Activated T-helper 17 cell treated with anti-CD3 and anti-CD28 coated beads, Interleukin-2, amount 50 U/mL, for 72 hours (primary cell): Measurements from ENCODE around the gene CSNK1E. TPM values are rescaled to one million over a fixed set of nuclear protein-coding genes. Genes with fewer than 3 reads are reported as not detected.

ENCODE experiments used
- ATAC-seq: fragments of 150-1000 bp; cut with Tn5 transposase; replicated peaks from 2 replicates; pipeline ENCODE4 v1.10.0; 2021; ENCODE audit warnings: mild to moderate bottlenecking, moderate library complexity
- H3K27ac Mint-ChIP-seq: one replicate; pipeline ENCODE4 v1.8.0; 2022; ENCODE audit warnings: mixed read lengths
- H3K27me3 Mint-ChIP-seq: one replicate; pipeline ENCODE4 v1.8.0; 2022; ENCODE audit warnings: mixed read lengths
- H3K36me3 Mint-ChIP-seq: one replicate; pipeline ENCODE4 v1.8.0; 2022; ENCODE audit warnings: low read depth, mild to moderate bottlenecking, mixed read lengths
- H3K4me1 Mint-ChIP-seq: one replicate; pipeline ENCODE4 v1.8.0; 2022; ENCODE audit warnings: mixed read lengths
- H3K4me3 Mint-ChIP-seq: one replicate; pipeline ENCODE4 v1.8.0; 2022; ENCODE audit warnings: mild to moderate bottlenecking, mixed read lengths
- H3K9me3 Mint-ChIP-seq: one replicate; pipeline ENCODE4 v1.8.0; 2022; ENCODE audit warnings: mixed read lengths
- total RNA-seq, 2 donors: library from RNA; stranded (reverse); gene quantifications; one replicate each; pipeline ENCODE4 v1.2.3, GENCODE V29; 2022

Gene CSNK1E
- total RNA-seq, 2 donors from 2014 or later, result 123 to 132 TPM

DNA sequence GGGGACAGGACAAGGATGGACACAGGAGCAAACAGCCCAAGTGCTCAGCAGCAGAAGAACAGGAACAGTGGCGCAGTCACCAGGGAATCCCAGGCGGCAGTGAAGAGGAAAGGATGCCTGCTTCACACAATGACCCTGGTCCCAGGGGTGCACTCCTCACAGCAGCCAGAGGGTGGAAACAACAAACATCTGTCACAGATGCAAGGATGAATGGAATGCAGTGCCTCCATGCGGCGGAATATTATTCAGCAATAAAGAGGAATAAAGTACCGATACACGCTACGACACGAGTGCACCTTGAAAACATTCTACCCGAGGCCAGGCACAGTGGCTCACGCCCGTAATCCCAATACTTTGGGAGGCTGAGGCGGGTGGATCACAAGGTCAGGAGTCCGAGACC is 12.7 kb downstream of the CSNK1E start:
- H3K9me3 Mint-ChIP-seq, result no peaks in the 10 kb centered on the region
- peaks cover 72% of the 10 kb centered on the region for H3K36me3 Mint-ChIP-seq
- H3K4me3 Mint-ChIP-seq, result peak overlapping the region; percentile 85
- no peak for ATAC-seq
- H3K4me1 Mint-ChIP-seq, result peaks cover 37% of the 10 kb centered on the region
- H3K27ac Mint-ChIP-seq, result peak overlapping the region; percentile 72
- H3K27me3 Mint-ChIP-seq, result no peaks in the 10 kb centered on the region

DNA sequence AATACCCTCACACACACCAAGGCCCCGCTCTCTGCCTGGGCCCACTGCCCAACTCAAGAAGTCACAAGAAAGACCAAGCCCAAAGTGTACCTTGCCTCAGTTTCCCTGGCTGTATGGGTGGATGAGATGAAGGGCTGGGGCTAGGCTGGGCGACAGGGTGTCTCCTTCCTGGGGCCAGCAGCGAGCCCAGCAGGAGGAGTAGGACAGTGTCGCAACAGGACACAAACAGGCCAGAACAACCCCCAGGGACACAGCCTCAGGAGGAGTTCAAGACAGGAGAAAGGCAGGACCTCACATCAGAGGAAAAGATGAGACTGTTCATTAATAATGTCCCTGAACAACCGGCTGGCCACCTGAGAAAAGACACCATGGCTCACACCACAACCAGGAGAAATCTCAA is 13.3 kb downstream of the CSNK1E start:
- Mint-ChIP-seq H3K36me3 (peaks cover 75% of the 10 kb centered on the region), H3K27me3 (no peaks in the 10 kb centered on the region), H3K9me3 (no peaks in the 10 kb centered on the region), H3K27ac (peak overlapping the region; percentile 72), H3K4me3 (peak overlapping the region; percentile 85), H3K4me1 (peaks cover 35% of the 10 kb centered on the region)
- no peak for ATAC-seq

DNA sequence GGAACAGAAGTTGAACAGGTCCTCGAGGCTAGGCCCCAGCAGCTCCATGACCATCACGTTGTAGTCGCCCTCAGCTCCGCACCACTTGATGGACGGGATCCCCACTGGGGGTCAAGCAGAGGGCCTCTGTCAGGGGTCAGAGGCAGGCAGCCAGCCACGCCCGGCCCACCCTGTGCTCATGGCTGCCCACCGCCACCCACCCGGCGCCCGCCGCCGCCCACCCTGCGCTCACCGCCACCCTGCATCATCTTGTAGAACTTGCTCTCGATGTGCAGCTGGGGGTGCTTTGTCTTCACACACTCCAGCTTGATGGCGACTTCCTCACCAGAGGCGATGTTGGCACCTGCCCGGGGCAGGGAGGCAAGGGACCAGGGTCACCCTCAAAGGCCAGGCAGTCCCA is 14.3 kb downstream of the CSNK1E start:
- peaks cover 72% of the 10 kb centered on the region for H3K36me3 Mint-ChIP-seq
- H3K4me3 Mint-ChIP-seq, result no peak overlapping the region
- no peak overlapping the region for H3K27ac Mint-ChIP-seq
- H3K27me3 Mint-ChIP-seq, result no peaks in the 10 kb centered on the region
- H3K4me1 Mint-ChIP-seq, result peaks cover 26% of the 10 kb centered on the region
- H3K9me3 Mint-ChIP-seq, result no peaks in the 10 kb centered on the region
- no peak for ATAC-seq

DNA sequence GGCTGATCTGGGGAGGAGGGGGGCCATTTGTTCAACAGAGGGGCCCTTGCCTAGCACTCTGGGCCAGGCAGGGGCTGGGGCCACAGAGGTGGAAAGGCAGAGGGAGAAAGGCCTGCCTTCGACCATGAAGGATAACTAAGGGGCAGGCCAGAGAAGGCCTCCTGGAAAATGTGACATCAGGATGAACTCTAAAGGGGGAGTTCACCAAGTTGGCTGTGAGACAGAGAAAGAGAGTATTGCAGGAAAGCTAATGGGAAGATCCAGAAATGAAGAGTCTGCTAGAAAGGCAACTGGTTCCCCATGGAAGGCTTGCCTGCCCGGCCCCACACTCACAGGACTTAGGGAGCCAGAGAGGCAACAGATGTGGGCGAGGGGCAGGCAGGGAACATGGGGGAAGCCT is 16.3 kb downstream of the CSNK1E start:
- Mint-ChIP-seq H3K27me3 (no peaks in the 10 kb centered on the region), H3K36me3 (peaks cover 88% of the 10 kb centered on the region)

DNA sequence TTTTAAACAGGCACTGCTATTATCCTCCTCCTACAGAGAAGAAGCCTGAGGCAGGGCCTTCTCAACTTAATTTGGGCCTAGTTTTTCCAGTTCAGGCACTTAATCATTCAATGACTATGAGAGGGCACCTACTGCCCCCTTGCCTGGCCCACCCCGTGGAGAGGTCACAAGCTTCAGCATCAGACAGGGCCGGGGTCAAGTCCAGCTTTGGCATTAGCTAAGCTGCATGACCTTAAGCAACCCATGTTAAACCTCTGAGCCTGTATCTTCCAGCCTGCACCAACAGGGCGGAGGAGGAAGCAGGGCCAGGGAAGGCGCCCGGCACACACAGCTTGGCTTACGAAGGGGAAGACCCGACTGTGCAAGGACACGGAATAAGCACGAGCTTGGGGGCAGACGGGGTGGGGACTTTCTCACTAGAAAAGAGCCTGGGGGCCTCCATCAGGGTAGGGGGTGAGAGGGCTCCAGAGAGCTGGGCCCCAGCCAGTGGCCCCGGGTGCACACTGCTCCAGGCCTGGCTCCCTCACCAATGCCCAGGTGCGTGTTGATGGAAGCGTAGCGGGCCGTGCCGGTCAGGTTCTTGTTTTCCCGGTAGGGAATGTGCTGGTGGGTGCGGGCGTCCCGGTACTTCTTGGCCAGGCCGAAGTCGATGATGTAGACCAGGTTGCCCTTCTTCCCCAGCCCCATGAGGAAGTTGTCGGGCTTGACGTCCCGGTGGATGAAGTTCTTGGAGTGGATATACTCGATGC is 16.9 kb downstream of the CSNK1E start:
- peaks cover 11% of the 10 kb centered on the region for H3K4me1 Mint-ChIP-seq
- H3K4me3 Mint-ChIP-seq, result no peak overlapping the region
- H3K27me3 Mint-ChIP-seq, result no peaks in the 10 kb centered on the region
- no peaks in the 10 kb centered on the region for H3K9me3 Mint-ChIP-seq
- ATAC-seq, result no peak
- peak overlapping the region; percentile 28 for H3K27ac Mint-ChIP-seq
- peaks cover 82% of the 10 kb centered on the region for H3K36me3 Mint-ChIP-seq

More for the DNA sequence above, 16.3 kb downstream of the CSNK1E start:
- no peak for ATAC-seq
- H3K4me3 Mint-ChIP-seq, result no peak overlapping the region
- peak overlapping the region; percentile 28 for H3K27ac Mint-ChIP-seq
- no peaks in the 10 kb centered on the region for H3K9me3 Mint-ChIP-seq
- H3K4me1 Mint-ChIP-seq, result peaks cover 16% of the 10 kb centered on the region

DNA sequence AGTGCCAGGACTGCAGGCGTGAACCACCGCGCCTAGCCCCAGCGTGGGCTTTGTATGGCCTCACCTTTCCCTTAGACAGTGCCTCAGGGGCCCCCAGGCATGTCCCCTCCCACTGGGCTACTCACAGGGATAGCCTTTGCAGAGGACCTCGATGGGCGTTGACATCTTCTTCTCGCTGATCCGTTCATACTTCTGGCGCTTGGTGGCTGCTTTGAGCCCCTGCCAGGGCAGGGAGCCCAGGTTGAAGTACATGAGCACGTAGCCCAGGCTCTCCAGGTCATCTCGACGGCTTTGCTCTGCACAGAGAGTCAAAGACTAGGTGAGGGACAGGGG is 17.5 kb downstream of the CSNK1E start:
- Mint-ChIP-seq H3K27me3 (no peaks in the 10 kb centered on the region), H3K27ac (no peak overlapping the region), H3K36me3 (peaks cover 84% of the 10 kb centered on the region), H3K4me1 (peaks cover 8% of the 10 kb centered on the region), H3K9me3 (no peaks in the 10 kb centered on the region), H3K4me3 (no peak overlapping the region)
- ATAC-seq, result no peak

DNA sequence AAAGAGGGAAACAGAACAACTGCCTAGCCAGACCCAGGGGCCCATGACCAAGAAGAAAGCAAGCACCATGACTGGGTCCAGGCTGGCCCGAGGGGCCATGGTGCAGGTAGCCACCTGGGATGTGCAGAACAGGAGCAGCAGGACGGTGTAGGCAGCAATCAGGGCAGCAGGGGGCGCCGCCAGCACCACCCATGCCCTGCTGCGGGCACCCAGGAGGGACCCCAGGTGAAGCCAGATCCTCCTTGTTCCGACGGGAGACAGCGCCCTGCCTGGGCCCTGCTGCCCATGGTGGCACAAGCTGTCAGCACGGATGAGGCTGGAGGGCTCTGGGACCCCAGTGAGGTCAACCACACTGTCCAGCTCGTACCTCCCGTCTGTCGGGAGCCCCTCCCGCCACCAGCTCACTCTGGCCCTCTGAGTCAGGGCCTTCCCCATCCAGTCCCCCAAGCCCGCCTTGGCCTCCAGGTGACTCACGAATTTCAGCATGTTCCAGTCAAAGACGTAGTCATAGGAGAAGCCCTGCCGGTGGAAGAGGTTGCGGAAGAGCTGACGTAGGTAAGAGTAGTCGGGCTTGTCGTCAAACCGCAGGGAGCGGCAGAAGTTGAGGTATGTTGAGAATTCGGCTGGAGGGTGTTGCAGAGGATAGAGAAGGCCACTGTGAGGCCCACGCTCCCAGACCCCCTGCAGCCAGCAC is 18.8 kb downstream of the CSNK1E start:
- H3K36me3 Mint-ChIP-seq, result peaks cover 83% of the 10 kb centered on the region
- H3K9me3 Mint-ChIP-seq, result no peaks in the 10 kb centered on the region
- H3K4me1 Mint-ChIP-seq, result no peaks in the 10 kb centered on the region
- H3K27ac Mint-ChIP-seq, result no peak overlapping the region
- ATAC-seq, result peak; percentile 68
- H3K4me3 Mint-ChIP-seq, result no peak overlapping the region
- H3K27me3 Mint-ChIP-seq, result no peaks in the 10 kb centered on the region

DNA sequence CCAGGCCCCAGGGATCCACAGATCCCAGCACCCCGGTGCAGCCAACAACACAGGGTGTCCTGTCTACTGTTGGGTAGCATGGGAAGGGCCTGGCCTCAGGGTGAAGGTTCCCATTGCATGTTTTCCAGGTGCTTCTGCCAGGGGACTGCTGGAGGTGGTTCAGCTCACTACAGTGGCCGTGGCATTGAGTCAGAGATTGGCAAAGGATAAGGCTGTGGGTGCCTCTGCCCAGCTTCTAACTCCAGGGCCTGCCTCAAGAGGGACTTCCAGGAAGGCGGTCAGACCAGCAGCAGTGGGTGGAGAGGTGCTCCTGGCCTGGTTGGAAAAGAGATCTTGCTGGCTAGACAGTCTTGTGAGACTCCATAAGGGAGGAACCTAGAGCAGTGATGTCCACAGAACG is 20.9 kb downstream of the CSNK1E start:
- Mint-ChIP-seq H3K4me3 (no peak overlapping the region), H3K36me3 (peaks cover 80% of the 10 kb centered on the region), H3K9me3 (no peaks in the 10 kb centered on the region), H3K27ac (peak overlapping the region; percentile 20), H3K4me1 (no peaks in the 10 kb centered on the region), H3K27me3 (no peaks in the 10 kb centered on the region)
- ATAC-seq, result no peak

DNA sequence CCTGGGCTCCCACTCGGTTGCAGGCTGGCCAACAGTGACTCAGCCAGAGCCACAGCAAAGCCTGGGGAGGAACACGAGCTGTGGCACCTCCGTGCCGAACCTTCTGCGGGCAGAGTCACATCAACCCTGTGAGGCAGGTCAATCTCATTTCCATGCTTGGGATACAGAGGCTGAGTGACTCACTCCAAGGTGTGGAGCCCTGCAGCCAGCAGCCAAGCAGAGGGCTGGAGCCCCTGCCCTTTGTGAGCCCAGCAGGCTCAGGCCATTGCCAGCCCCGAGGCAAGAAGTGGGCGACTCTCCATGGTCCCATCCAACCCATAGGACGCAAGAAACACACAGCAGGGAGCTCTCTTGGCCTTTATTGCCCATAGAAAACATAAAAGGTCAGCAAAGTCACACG is 21.4 kb downstream of the CSNK1E start:
- Mint-ChIP-seq H3K36me3 (peaks cover 80% of the 10 kb centered on the region), H3K27me3 (no peaks in the 10 kb centered on the region), H3K4me3 (no peak overlapping the region), H3K27ac (no peak overlapping the region), H3K4me1 (no peaks in the 10 kb centered on the region), H3K9me3 (no peaks in the 10 kb centered on the region)
- no peak for ATAC-seq

DNA sequence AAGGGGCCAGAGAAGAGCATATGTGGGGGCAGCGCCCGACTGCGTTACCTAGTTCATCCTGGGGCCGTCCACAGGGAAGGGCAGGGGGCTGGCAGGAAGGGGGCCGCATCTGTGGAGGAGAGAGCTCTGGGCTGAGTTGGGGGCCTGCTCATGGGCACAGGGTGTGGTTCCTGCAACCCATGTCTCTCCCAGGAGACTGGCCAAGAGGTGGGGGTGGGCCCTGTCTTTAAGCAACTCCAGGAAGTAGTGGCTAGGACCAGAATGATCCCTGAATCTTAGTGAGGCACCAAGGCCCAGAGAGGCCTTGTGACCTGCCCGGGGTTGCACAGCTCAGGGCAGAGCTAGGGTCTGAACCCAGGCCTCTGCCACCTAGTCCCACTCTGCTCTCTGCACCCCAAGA is 21.9 kb downstream of the CSNK1E start:
- H3K27ac Mint-ChIP-seq, result no peak overlapping the region
- peaks cover 77% of the 10 kb centered on the region for H3K36me3 Mint-ChIP-seq
- H3K4me3 Mint-ChIP-seq, result no peak overlapping the region
- H3K9me3 Mint-ChIP-seq, result no peaks in the 10 kb centered on the region
- ATAC-seq, result no peak
- no peaks in the 10 kb centered on the region for H3K27me3 Mint-ChIP-seq
- no peaks in the 10 kb centered on the region for H3K4me1 Mint-ChIP-seq

DNA sequence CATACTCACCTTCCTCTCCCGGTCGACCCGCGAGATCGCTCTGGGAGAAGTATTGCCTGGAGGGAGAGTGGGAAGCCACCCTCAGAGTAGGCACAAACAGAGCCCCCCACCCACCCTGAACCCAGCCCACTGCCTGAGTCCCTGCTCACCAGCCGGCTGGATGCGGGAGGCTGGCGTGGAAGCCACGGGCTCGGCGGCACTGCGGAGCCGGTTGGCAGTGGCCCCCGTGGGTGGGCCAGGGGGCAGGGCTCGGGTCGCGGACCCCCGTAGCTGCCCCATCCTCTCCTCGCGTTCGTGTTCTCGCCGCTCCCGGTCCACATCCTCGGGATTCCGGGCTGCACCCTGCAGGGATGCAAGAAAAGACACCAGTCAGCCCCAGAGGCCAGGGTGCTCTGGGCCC is 23.0 kb downstream of the CSNK1E start:
- H3K4me1 Mint-ChIP-seq, result no peaks in the 10 kb centered on the region
- peaks cover 65% of the 10 kb centered on the region for H3K36me3 Mint-ChIP-seq
- no peaks in the 10 kb centered on the region for H3K27me3 Mint-ChIP-seq
- ATAC-seq, result no peak
- H3K27ac Mint-ChIP-seq, result no peak overlapping the region
- no peak overlapping the region for H3K4me3 Mint-ChIP-seq
- H3K9me3 Mint-ChIP-seq, result no peaks in the 10 kb centered on the region

DNA sequence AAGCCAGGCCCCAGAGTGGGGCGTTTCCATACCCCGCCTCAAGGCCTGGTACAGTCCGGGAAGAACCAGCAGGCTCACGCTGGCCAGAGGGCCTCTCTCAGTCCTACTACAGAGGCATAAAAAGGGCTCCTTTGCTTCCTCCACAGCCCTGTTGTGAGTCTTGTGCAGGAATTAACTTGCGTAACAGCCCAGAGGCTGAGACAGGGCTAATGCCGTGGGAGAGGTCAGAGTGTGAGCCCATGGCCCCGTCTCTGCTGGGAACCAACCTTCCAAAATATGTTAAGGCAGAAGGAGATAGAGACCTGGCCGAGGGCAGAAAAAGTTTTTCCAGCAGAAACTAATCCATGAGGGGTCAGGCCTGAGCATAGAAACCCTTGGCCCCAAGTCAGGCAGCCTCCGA is 24.5 kb downstream of the CSNK1E start:
- no peak overlapping the region for H3K4me3 Mint-ChIP-seq
- H3K27me3 Mint-ChIP-seq, result no peaks in the 10 kb centered on the region
- H3K27ac Mint-ChIP-seq, result no peak overlapping the region
- no peaks in the 10 kb centered on the region for H3K4me1 Mint-ChIP-seq
- H3K9me3 Mint-ChIP-seq, result no peaks in the 10 kb centered on the region
- ATAC-seq, result no peak
- peaks cover 59% of the 10 kb centered on the region for H3K36me3 Mint-ChIP-seq

DNA sequence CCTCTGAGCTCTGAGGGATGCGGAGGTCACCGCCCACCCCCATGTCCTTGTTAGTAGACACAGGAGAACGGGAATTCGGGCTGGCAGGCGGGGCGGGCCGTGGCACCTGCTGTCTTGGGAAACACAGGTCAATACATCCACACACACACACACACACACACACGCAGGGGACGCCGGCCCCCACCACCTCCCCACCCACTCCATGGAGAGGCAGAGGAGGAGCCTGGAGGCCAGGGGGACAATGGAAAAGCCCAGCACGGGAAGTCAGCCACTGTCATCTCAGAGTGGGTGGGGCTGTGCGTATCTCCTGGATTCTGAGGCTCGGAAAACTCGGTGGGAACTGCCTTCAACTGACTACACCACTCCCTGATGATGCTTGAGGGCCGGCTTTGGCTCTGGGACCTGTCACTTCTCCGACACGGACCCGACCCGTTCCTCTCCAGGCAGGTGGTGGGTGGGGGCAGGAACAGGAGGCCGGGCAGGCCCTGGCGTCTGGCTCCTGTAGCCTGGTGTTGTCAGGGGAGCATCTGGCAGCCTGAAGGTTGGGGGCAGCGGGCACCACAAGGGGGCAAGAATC is 25.9 kb downstream of the CSNK1E start:
- H3K27ac Mint-ChIP-seq, result peak overlapping the region; percentile 25
- no peaks in the 10 kb centered on the region for H3K4me1 Mint-ChIP-seq
- H3K9me3 Mint-ChIP-seq, result no peaks in the 10 kb centered on the region
- H3K27me3 Mint-ChIP-seq, result no peaks in the 10 kb centered on the region
- no peak for ATAC-seq
- peaks cover 45% of the 10 kb centered on the region for H3K36me3 Mint-ChIP-seq
- H3K4me3 Mint-ChIP-seq, result no peak overlapping the region

DNA sequence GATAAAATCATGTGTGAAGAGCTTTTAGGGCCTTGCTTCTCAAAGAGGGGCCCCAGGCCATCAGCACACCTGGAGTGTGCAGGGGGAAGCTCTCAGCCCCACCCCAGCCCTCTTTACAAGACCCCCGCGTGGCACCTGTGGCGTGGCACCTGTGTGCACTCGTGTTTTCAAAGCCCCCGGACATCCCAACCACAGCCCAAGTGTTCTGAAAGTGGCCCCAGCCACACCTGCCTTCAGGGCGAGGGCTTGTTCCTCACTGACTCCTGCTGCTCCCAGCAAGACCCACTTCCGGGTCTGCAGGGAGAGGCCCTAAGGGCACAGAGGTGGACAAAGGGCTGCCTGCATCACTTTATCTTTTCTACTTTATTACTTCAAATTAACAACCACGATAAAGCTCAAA is 26.9 kb downstream of the CSNK1E start:
- Mint-ChIP-seq H3K4me1 (no peaks in the 10 kb centered on the region), H3K27me3 (no peaks in the 10 kb centered on the region), H3K4me3 (no peak overlapping the region), H3K36me3 (peaks cover 42% of the 10 kb centered on the region), H3K27ac (no peak overlapping the region), H3K9me3 (no peaks in the 10 kb centered on the region)
- no peak for ATAC-seq

DNA sequence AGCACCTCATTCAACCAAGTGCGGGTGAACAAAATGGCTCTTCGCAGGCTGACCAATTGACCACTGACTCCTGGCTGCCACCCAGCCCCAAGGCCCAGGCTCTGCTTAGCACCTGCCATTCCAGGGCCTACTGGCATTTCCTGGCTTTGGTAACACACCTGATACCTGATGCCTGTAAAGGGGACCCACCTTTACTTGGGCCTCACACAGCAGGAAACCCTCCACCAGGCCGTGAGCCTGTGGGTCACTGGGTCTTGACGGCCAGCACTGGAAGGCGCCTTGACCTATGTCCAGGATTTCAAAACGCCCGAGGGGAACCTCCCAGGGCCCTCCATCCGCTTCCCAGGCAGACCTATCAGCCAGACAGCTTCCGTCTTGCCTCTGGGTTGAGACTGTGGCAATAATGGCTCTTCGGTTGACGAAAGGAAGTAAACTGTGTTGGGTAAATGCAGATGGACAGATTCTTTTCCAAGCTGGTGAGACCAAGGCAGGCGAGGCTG is 27.6 kb downstream of the CSNK1E start:
- H3K4me3 Mint-ChIP-seq, result no peak overlapping the region
- H3K27me3 Mint-ChIP-seq, result no peaks in the 10 kb centered on the region
- H3K27ac Mint-ChIP-seq, result no peak overlapping the region
- no peaks in the 10 kb centered on the region for H3K4me1 Mint-ChIP-seq
- H3K36me3 Mint-ChIP-seq, result peaks cover 37% of the 10 kb centered on the region
- H3K9me3 Mint-ChIP-seq, result no peaks in the 10 kb centered on the region
- ATAC-seq, result no peak
